ENCODE data around the gene PLK5.

Gene PLK5

DNA sequence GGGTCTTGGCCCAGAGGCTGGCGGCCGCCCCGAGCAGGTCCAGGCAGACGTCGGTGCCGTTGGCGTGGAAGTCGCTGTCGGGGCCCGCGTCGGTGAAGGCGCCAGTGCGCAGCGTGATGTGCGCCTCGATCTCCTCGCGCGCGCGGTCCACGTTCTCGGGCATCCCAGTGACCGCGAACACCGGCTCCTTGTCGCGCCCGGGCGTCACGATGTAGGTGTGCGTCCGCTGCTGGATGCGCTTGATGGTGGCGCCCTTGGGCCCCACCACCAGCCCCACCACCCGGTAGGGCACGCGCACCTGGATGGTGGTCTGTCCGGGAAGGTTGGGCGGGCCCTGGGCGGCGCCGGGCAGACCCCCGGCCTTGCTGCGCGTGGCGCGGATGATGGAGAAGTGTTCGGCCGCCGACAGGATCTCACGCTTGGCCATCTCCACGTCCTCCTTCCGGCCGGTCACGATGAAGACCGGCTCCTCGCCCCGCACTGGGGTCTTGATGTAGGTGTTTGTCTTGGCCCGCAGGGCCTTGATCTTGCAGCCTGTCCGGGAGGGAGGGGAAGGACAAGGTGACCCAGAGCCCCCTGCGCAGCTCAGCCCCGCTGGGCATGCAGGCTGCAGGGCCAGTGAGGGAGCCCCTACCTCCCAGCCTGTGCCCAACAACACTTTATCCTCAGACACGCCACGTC, 32.7 kb downstream of the PLK5 start:
- no peak for DNase-seq

GRCh38 chr19:1558552-1558951, 34.7 kb downstream of the PLK5 start:
- DNase-seq: no peak

DNA sequence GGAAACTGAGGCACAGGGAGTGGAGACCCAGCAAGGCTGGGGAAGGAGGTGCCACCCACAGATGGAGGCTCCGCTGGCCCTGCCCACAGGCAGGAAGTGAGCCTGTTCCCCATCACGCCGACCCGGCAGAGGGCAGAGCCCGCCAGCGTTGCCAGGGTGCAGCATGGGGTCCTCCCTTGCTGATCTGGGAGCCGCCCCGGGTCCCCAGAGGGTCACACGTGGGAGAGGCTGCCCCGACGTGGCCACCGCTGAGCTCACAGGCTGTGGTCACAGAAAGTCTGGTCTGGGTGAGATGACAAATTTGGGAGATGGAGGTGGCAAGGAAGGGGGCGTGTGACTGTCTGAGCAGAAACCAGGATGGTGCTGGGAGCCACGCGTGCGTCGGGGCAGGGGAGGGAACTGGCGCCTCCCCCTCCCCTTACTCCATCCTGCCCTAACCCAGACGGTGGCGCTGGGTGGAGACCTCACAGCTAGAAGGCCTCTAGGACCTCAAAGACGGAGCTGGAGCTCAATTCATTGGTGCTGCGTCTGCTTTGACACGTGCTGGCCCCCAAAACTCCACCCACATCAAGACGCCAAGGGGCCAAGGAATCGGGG, 36.5 kb downstream of the PLK5 start:
- no peak for DNase-seq

GRCh38 chr19:1561236-1561842, 37.5 kb downstream of the PLK5 start:
- DNase-seq: no peak

DNA sequence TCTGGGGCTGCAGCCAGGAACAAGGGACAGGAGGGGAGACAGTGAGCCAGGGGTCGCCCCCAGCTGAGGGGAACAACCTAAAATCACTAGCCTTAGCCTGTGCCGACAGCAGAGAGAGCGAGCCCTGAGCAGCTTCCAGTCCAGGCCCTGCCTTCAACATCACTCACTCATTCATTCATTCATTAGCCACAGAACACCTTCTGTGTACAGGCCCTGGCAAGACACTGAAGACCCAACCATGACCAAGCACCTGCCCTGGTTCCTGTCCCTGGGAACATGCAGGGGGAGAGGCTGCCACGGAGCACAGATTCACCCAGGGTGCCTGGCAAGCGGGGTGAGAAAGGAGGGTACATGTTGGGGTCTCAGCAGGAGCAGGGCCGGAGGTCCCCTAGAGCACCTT, 39.4 kb downstream of the PLK5 start:
- DNase-seq: no peak

DNA sequence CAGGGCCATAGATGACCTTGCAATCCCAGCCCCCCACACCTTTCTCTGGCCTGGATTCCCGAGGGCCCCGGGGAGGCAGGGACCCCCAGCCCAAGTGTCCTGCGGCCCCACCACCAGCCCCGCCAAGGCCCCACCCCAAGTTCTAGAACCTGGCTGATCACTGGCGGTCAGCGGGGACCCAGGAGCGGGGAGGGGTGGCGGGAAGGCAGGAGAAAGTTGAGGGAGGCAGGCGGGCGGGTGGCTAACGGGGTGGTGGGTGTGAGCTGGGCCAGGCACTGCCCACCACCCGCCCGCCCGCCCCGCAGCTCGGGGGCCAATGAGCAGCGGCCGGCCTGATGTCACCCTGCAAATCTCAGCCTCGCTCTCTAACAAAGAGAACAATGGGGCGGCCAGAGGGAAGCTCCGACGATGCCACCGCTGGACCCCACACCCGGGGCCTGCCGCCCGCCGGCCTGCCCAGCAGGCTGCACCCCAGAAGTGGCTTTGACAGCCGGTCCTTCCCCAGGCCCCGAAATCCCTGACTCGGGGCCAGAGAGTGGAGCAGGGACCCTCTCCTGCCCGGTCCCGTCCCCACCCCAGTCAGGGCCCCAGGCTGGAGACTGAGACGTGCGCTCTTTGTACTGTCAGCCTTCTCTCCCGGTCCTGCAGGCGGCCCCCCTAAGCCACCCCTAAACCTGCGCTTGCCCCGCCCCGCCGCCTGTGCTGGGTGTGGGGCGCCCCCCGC, 42.7 kb downstream of the PLK5 start:
- DNase-seq: peak; percentile 91

DNA sequence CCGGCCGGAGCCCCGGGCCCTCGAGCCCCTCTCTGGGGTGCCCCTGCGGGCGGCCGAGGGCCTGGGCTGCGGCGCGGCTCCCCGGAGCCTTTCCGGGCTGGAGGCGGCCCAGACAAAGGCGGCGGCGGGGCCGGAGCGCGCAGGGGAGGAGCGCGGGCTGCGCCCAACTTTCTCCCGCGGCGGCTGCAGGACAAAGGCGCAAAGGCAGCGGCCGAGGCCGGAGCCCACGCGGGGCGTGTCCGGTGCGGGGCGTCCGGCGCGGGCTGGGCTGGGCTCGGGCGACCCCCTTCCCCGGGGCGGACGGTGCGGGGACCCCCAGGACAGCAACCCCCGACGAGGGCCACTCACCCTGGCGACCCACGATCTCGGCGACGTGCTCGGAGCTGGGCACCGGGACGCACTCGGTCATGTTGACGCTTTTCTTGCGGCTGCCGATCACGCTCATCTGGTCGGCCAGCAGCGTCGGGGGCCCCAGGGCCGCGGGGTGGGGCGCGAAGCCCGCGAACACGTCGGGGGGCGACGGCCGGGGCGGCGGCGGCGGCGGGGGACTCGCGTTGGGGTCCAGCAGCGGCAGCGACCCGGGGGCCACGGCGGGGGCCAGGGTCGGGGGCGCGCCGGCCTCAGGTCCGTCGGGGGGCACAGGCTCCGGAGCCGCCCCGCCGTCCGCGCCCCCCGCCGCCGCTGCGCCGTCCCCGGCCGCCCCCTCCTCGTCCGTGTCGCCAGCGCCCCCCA, 43.4 kb downstream of the PLK5 start:
- DNase-seq: no peak

DNA sequence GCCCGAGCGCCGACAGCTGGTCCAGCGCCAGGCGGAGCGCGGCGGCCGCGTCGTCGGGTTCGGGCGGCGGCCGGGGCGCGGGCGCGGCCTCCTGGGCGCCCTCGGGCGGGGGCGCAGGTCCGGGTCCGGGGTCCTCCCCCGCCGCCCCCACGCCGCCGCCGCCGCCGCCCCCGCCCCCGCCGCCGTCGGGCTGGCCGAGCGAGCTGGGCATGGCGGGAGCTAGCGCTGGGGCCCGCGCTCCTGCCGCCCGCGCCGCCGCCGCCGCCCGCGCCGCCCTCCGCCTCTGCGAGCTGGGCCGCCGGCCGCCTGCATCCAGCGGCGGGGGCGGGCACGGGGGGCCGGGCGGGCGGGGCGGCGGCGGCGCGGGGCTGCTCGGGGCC, 44.0 kb downstream of the PLK5 start:
- no peak for DNase-seq

DNA sequence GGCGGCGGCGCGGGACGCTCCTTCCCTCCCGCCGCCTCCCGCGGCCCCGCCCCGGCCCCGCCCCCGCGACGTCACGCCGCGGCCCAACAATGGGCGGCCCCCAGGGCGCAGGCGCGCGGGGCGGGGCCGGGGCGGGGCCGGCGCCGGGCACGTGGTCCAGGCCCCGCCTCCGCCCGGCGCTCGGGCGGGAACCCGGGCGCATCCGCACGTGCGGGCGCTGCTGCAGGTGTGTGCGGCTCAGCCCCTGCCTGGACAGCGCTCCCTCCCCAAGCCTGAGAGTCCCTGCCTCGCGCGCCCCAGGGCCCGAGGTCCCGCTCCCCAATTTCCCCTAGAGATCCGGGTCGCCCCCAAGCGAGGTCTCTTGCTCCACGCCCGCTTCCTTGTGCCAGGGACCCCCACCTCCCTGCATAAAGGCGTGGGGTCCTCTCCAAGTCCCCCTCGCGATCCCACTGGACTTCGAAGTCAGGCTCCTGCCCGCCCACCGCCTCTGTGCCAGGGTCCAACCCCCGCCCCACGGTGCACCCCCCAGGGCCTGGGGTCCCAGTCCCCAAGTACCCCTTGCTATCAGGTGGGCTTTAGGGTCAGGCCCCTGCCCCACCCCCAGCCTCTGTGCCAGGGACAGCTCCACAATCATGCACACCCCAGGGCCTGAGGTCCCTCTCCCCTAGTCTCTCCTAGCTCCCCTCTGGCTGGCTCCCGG, 44.6 kb downstream of the PLK5 start, which contains the start of gene MEX3D:
Gene MEX3D, minus strand, starts transcription at position 6 of the 700 bp plus-strand sequence. CDS start 267 bp downstream, outside the sequence.
- peak; percentile 79 for DNase-seq

DNA sequence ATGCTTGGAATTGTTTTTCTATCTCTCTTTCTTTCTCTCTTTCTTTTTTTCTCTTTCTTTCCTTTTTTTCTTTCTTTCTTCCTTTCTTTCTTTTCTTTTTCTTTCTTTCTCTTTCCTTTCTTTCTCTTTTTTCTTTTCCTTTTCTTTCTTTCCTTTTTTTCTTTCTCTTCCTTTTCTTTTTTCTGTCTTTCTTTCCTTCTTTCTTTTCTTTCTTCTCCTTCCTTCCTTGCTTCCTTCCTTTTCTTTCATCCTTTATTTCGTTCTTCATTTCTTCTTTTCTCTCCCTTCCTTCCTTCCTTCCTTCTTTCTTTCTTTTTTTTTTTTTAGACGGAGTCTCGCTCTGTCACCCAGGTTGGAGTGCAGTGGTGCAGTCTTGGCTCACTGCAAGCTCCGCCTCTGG, 46.1 kb downstream of the PLK5 start:
- DNase-seq: no peak

DNA sequence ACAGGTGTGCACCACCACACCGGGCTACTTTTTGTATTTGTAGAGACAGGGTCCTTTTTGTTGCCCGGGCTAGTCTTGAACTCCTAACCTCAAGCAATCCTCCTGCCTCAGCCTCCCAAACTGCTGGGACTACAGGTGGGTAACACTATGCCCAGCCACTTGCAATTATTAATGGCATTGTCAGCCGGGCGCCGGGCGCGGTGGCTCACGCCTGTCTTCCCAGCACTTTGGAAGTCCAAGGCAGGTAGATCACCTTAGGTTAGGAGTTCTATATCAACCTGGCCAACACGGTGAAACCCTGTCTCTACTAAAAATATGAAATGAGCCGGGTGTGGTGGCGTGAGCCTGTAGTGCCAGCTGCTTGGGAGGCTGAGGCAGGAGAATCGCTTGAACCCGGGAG, 47.0 kb downstream of the PLK5 start:
- no peak for DNase-seq

DNA sequence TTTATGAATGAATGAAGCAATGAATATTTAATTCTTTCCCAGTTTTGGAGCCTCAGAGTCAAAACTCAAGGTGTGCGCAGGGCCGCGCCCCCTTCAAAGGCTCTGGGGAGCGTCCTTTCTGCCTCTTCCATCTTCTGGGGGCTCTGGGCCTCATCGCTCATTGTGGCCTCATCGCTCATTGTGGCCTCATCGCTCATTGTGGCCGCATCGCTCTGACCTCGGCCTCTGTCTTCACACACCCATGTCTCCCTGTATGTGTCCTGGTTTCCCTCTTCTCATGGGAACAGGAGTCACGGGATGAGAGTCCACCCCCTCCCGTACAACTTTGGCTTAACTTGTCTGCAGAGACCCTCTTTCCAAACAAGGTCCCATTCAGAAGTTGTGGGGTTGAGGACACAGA, 47.5 kb downstream of the PLK5 start:
- no peak for DNase-seq

- no peak for DNase-seq
Measured at GRCh38 chr19:1572795-1573194, 48.9 kb downstream of the PLK5 start.

DNA sequence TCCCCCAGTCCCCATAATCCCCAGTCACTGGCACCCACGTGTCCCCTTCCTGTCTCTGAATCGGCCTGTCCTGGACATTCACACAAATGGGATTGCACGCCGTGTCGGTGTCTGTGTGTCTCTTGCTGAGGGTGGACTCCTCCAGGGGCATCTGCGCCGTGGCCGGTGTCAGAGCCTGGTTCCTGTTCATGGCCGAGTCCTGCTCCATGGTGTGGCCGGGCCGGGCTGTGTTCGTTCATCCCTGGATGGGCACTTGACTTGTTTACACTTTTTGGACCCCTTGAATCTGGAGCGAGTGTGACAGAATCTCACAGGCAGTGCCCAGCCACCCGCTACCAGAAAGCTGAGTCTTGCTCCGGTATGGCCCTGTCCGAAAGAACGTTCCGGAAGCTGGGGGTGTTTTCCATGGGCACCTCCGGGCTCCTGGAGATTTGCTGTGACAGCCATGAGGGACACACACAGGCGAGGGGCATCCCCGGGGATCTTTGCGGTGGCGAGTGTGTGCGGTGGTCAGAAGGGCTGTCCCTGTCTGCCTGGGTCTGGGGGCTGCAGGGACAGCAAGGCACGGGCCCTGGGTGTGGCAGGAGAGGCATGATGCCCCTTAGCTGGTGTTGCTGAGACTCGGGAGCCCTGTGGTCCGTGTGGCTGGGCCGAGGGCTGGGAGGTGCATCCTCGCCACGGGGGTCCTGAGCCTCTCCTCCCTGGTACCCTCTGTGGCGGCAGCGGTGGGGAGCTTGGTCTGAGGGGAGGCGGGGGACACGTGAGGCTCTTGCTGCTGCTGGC, 50.7 kb downstream of the PLK5 start:
- no peak for DNase-seq

DNA sequence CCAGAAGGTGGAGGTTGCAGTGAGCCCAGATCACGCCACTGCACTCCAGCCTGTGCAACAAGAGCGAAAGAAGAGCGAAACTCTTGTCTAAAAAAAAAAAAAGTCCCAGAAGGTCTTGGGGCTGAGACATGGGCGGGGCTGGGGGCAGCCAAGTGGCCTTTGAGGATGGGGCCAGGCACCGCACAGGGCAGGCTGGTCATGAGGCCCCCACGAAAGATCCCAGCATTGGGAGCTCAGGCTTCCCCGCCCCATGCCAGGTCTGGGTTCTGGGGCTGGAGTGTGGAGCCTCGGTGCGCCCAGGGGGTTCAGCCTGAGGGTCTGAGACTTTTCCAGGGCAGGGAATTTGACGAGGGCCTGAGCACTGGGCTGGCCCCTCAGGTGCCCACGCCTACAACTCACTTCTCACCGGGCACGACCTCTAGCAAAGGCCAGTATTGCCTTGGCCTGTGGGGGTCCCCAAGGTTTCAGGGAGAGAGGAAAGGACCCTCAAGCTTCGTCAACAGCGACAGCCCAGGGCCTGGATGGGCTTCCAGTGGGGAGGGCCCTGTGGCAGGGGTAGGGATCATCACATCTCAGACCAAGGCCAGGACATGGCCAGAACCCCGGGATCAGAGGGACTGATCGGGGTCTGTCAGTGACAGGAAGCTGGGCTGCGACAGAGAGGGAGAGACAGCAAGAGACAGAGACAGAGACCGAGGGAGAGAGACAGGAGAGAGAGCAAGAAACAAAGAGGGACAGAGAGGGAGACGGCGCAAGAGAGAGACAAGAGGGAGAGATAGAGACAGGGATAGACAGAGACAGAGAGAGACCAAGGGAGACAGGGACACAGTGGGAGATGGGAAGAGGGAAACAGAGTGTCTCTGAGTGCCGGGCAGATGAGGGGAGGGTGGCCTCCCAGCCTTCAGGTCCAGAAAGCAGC, 51.7 kb downstream of the PLK5 start:
- no peak for DNase-seq

- DNase-seq: no peak
Measured at GRCh38 chr19:1576242-1577089, 52.6 kb downstream of the PLK5 start.

- no peak for DNase-seq
Measured at GRCh38 chr19:1577090-1577928, 53.4 kb downstream of the PLK5 start.

GRCh38 chr19:1577929-1578618, 54.2 kb downstream of the PLK5 start:
- no peak for DNase-seq
